GOT3 (cell line): Measurements from ENCODE around the gene PBX4.
A peak's percentile ranks its signal among the peaks of the same experiment; 100 is the strongest.

Source experiments
- DNase-seq: peaks from one replicate; lab custom pipeline; 2025; ENCODE audit warnings: mixed read lengths; lab: John Stamatoyannopoulos, UW

Gene PBX4

GRCh38 chr19:19526581-19527370, 91.7 kb downstream of the PBX4 start:
- DNase-seq: no peak

GRCh38 chr19:19525611-19526380, 92.7 kb downstream of the PBX4 start:
- no peak for DNase-seq

GRCh38 chr19:19524053-19524452, 94.4 kb downstream of the PBX4 start:
- DNase-seq: no peak

GRCh38 chr19:19523177-19523576, 95.3 kb downstream of the PBX4 start:
- DNase-seq: no peak

GRCh38 chr19:19520989-19521388, 97.5 kb downstream of the PBX4 start:
- no peak for DNase-seq

GRCh38 chr19:19517235-19517619, 101.3 kb downstream of the PBX4 start:
- DNase-seq: no peak

- DNase-seq: peak; percentile 76
These were observed 102.6 kb downstream of the PBX4 start, which contains the start of gene NDUFA13 for GRCh38 chr19:19515642-19516519. NDUFA13 (plus strand) TSS chr19:19516225; CDS start chr19:19516239, 14 bp downstream.

GRCh38 chr19:19514881-19515641, 103.4 kb downstream of the PBX4 start, which contains the start of gene TSSK6:
TSSK6 (minus strand) TSS chr19:19515548; CDS start chr19:19515427, 121 bp downstream.
- no peak for DNase-seq

- DNase-seq: no peak
These were observed 104.3 kb downstream of the PBX4 start for GRCh38 chr19:19514215-19514657.

GRCh38 chr19:19513682-19514081, 104.8 kb downstream of the PBX4 start:
- DNase-seq: no peak
